H7 (cell line): ENCODE results near the gene ANKRD37. TPM values are rescaled to one million over a fixed set of nuclear protein-coding genes. Genes with fewer than 3 reads are reported as not detected.

Source experiments
- DNase-seq: peaks from one replicate; pipeline ENCODE4 v3.0.0; 2012
- H3K27me3 ChIP-seq: 2 replicates; pipeline ENCODE4 v1.6.0; 2011; ENCODE audit warnings: mild to moderate bottlenecking, low read length; ENCODE audit not compliant: control insufficient read depth, insufficient read depth
- H3K36me3 ChIP-seq: replicated peaks from 2 replicates; pipeline ENCODE4 v1.5.1; 2011; ENCODE audit warnings: low read length; ENCODE audit not compliant: control insufficient read depth, insufficient read depth
- H3K4me3 ChIP-seq: 2 replicates; pipeline ENCODE4 v1.5.1; 2011; ENCODE audit warnings: low read depth, mild to moderate bottlenecking, control low read depth, low read length, moderate library complexity; ENCODE audit not compliant: insufficient read depth
- total RNA-seq: library from RNA; depleted of rRNA; stranded (reverse); fragments of >200 nt; shearing (Covaris generic); gene quantifications from 2 replicates; pipeline ENCODE4 v1.2.3, GENCODE V29; 2014

The ANKRD37 gene
- total RNA-seq, 1 experiment from 2014 or later = 0.24 TPM

- H3K27me3 ChIP-seq = no peaks in the 10 kb centered on the region
- no peak for DNase-seq
- no peak overlapping the region for H3K4me3 ChIP-seq
- H3K36me3 ChIP-seq = no peaks in the 10 kb centered on the region
Measured at GRCh38 chr4:185369731-185370130, 26.9 kb upstream of the ANKRD37 start.

DNA sequence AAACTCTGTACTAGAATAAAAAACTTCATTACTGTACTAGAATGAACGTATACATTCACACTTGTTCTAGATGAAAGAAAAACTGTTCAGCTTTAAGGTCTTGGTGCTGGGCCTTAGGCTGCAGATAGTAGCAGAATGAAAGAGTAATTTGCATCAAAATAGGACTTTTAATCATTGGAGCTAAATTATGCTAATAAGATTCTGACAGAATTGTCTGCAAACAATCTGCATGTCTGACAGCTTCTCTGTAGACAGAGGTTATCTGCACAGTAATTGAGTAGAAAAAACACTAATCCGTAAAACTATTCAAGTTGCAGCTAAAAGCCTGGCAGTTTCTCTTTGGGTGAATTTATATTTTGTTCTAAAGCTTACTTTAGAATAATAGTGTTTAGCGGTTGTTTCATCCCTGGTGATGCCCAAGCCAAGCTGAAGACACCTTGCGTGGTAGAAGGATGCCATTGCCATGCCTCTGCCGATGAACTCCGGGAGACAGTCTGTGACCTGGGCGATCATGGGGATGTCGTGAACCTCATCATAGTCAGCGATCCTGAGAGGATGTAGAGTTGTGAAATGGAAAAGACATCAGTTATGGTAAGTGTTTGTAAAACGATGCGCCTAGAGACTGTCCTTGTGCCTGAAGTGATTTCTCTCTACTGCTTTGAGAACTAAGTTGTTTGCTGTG lies 26.2 kb upstream of the ANKRD37 start:
- H3K36me3 ChIP-seq = no peaks in the 10 kb centered on the region
- no peaks in the 10 kb centered on the region for H3K27me3 ChIP-seq
- DNase-seq = no peak
- H3K4me3 ChIP-seq = no peak overlapping the region

GRCh38 chr4:185371702-185372101 lies 24.9 kb upstream of the ANKRD37 start:
- H3K27me3 ChIP-seq = no peaks in the 10 kb centered on the region

GRCh38 chr4:185374027-185374426 lies 22.6 kb upstream of the ANKRD37 start:
- no peak for DNase-seq
- Histone ChIP-seq H3K36me3 (no peaks in the 10 kb centered on the region), H3K4me3 (no peak overlapping the region), H3K27me3 (no peaks in the 10 kb centered on the region)

More at GRCh38 chr4:185371702-185372101, 24.9 kb upstream of the ANKRD37 start:
- no peak for DNase-seq
- no peaks in the 10 kb centered on the region for H3K36me3 ChIP-seq
- no peak overlapping the region for H3K4me3 ChIP-seq

- DNase-seq = no peak
- no peaks in the 10 kb centered on the region for H3K27me3 ChIP-seq
- no peaks in the 10 kb centered on the region for H3K36me3 ChIP-seq
- no peak overlapping the region for H3K4me3 ChIP-seq
Measured at GRCh38 chr4:185374573-185374972, 22.1 kb upstream of the ANKRD37 start.

- no peak for DNase-seq
- no peak overlapping the region for H3K4me3 ChIP-seq
- H3K36me3 ChIP-seq = no peaks in the 10 kb centered on the region
- no peaks in the 10 kb centered on the region for H3K27me3 ChIP-seq
Measured at GRCh38 chr4:185378264-185378663, 18.4 kb upstream of the ANKRD37 start.

DNA sequence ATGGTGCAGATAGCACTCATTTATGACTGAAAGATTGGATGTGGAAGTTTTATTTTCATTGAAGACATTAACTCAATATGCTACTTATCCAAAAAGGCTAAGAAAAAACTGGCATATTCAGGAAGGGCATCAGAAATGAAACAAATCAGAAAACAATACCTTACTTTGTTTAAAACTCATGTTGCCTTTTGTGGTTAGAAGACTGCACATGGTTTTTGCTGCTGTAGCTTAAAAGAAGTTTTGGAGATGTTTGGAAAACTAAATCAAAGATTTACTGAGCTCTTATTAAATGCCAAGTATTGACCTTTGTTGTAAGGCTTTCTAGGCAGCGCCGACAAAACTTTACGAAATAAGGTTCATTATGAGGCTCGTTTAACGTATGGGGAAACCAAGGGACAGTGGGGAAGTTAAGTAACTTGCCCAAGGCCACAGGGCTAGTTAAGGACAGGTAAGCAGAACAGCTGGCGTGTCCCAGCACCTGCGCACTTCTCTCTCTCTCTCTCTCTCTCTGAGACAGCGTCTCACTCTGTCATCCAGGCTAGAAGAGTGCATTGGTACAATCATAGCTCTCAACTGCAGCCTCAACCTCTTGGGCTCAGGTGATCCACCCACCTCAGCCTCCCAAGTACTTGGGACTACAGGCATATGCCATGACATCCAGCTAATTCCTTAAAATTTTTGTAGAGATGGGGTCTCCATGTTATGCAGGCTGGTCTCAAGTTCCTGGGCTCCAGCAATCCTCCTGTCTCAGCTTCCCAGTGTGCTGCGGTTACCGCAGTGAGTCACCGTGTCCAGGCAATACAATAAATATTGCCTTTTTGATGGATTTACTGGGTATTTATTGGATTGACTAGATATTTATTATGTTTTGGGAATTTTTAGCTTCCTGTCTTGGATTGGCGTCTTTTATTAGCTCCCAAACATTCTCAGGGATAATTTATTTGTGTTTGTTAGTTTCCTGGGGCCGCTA lies 17.0 kb upstream of the ANKRD37 start:
- no peaks in the 10 kb centered on the region for H3K27me3 ChIP-seq
- no peak for DNase-seq
- no peaks in the 10 kb centered on the region for H3K36me3 ChIP-seq
- no peak overlapping the region for H3K4me3 ChIP-seq

DNA sequence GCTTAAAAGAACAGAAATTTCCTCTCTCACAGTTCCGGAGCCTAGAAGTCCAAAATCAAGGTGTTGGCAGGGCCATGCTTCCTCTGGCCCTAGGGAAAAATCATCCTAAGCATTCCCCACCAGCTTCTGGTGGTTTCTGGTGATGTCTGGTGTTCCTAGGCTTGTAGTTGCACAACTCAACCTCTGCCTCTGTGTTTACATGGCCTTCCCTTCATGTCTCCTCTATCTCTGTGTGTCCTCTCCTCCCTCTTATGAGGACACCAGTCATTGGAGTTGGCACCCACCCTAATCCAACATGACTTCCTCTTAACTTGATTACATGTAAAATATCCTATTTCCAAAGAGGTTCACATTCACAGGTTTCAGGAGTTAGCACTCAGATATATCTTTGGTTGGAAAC lies 16.3 kb upstream of the ANKRD37 start:
- H3K36me3 ChIP-seq = no peaks in the 10 kb centered on the region
- H3K4me3 ChIP-seq = no peak overlapping the region
- DNase-seq = no peak
- no peaks in the 10 kb centered on the region for H3K27me3 ChIP-seq

- Histone ChIP-seq H3K4me3 (no peak overlapping the region), H3K27me3 (no peaks in the 10 kb centered on the region), H3K36me3 (no peaks in the 10 kb centered on the region)
- no peak for DNase-seq
Measured at GRCh38 chr4:185381288-185382196, 15.1 kb upstream of the ANKRD37 start.

DNA sequence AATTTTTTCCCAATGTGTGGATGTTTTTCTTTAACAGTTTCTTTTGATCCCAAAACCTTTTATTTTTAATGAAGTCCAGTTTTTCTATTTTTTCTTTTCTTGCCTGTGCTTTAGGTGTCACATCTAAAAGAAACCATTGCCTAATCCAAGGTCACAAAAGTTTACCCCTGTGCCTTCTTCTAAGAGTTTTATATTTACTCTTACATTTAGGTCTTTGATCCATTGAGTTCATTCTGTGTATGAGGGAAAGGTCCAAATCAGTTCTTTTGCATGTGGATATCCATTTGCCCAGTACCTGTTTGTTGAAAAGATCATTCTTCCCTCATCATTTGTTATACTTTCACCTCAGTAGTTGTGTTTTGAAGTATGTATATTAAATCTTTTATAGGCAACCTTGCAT lies 13.9 kb upstream of the ANKRD37 start:
- Histone ChIP-seq H3K36me3 (no peaks in the 10 kb centered on the region), H3K27me3 (no peaks in the 10 kb centered on the region), H3K4me3 (no peak overlapping the region)
- DNase-seq = no peak

DNA sequence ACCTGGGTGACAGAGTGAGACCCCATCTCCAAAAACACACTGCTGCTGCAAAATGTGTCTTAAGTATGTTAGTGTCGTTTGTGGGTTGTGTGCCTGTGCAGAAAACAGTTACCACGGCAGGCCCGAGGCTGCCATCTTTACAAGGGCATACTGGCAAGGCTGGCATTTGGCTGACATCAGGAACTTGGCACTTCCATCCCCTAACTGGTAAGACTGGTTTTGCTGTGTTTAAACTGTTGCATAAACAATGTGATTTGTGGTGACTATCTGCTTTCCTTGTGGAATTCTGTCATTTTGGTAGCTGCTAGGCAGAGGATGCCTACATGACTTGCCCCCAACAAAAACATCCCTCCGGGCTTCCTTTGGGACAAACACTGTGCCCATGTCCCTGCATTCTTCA lies 13.2 kb upstream of the ANKRD37 start:
- Histone ChIP-seq H3K36me3 (no peaks in the 10 kb centered on the region), H3K4me3 (no peak overlapping the region), H3K27me3 (no peaks in the 10 kb centered on the region)
- DNase-seq = no peak

GRCh38 chr4:185384061-185384460 lies 12.6 kb upstream of the ANKRD37 start:
- Histone ChIP-seq H3K4me3 (no peak overlapping the region), H3K27me3 (no peaks in the 10 kb centered on the region), H3K36me3 (no peaks in the 10 kb centered on the region)
- no peak for DNase-seq

DNA sequence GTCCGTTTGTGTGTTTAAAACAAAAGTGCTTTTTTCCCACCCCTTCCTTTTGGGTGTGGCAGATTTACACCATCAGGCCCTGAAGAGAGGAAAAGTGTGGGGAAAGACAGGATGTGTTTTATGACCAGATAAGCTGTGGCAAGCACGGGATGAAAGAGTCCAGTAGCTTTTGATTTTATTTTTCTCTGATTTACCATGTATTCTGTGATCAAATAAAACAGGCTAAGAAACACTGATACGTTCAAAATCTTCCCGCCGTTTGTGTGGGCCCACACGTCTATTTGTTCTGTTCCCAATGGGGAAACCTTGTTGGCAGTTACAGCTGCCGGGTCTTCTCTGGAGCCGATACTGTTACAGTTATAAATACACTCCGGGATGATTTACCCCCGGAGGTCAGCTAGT lies 11.7 kb upstream of the ANKRD37 start:
- DNase-seq = peak; percentile 27
- Histone ChIP-seq H3K27me3 (no peaks in the 10 kb centered on the region), H3K36me3 (no peaks in the 10 kb centered on the region), H3K4me3 (no peak overlapping the region)

DNA sequence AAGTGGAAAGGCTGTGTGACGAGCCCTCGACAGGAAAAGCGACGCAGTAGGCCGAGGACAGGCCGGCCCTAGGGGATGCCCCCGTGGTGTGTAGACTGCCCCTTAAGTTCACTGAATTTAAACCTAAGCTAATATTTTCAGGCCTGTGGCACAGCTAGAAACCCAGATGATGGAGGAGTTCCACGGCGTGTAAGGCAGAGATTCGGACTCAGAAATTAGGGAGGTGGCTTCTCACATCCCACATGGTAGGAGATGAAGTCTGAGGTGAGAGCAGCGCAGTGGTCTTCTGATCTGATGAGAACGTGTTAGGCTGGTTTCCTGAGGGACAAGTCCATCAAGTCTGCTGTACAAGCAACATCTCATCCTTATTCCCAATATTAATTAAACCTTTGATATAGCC lies 8.7 kb upstream of the ANKRD37 start:
- Histone ChIP-seq H3K36me3 (no peaks in the 10 kb centered on the region), H3K27me3 (no peaks in the 10 kb centered on the region), H3K4me3 (no peak overlapping the region)
- DNase-seq = no peak
